HepG2 (cell line): ENCODE data around the gene EIF4G1. TPM values are rescaled to one million over a fixed set of nuclear protein-coding genes. Genes with fewer than 3 reads are reported as not detected.
A peak's percentile ranks its signal among the peaks of the same experiment; 100 is the strongest.

Source experiments
- AKNA ChIP-seq: sonication (generic); formaldehyde crosslinking; IDR thresholded peaks from 2 replicates; pipeline ENCODE4 v1.4.0; 2020; ENCODE audit warnings: missing genetic modification reagents, borderline replicate concordance
- CHD2 ChIP-seq: IDR thresholded peaks from 2 replicates; pipeline ENCODE4 v1.6.1; 2011; ENCODE audit warnings: low read depth, low read length, improper control_type of control experiment
- CREB3 ChIP-seq: sonication (generic); formaldehyde crosslinking; IDR thresholded peaks from 2 replicates; pipeline ENCODE4 v1.5.0; 2020; ENCODE audit warnings: missing genetic modification reagents
- HNRNPK ChIP-seq: fragments of 200-400 bp; formaldehyde crosslinking; IDR thresholded peaks from 2 replicates; pipeline ENCODE4 v1.6.1; 2018; ENCODE audit warnings: low read length, low read depth, moderate library complexity, mild to moderate bottlenecking; ENCODE audit not compliant: poor library complexity, severe bottlenecking
- LBX2 ChIP-seq: sonication (generic); formaldehyde crosslinking; IDR thresholded peaks from 2 replicates; pipeline ENCODE4 v1.5.0; 2020; ENCODE audit warnings: missing genetic modification reagents, mild to moderate bottlenecking, borderline replicate concordance
- MTA1 ChIP-seq: sonication (generic); formaldehyde crosslinking; IDR thresholded peaks from 2 replicates; pipeline ENCODE4 v1.4.0; 2020; ENCODE audit warnings: missing genetic modification reagents, mild to moderate bottlenecking, borderline replicate concordance
- NFE2L2 ChIP-seq: fragments of 150-350 bp; IDR thresholded peaks from 2 replicates; pipeline ENCODE4 v1.6.1; 2014; ENCODE audit warnings: low read length
- PATZ1 ChIP-seq: sonication (generic); formaldehyde crosslinking; IDR thresholded peaks from 2 replicates; pipeline ENCODE4 v1.4.0; 2020; ENCODE audit warnings: missing genetic modification reagents
- POLR2A ChIP-seq, 2 experiments: IDR thresholded peaks; 2 replicates each; pipeline ENCODE4 v1.6.1; 2011; ENCODE audit warnings: low read depth in 2 of 2, low read length in 2 of 2, mild to moderate bottlenecking in 1 of 2, moderate library complexity in 1 of 2; ENCODE audit not compliant: insufficient read depth in 1 of 2
- TGIF2 ChIP-seq: IDR thresholded peaks from 2 replicates; pipeline ENCODE4 v1.6.1; 2016; ENCODE audit warnings: control low read depth, missing compliant biosample characterization
- ZNF205 ChIP-seq: IDR thresholded peaks from 2 replicates; pipeline ENCODE4 v1.6.1; 2018; ENCODE audit warnings: missing biosample characterization, missing genetic modification reagents
- ZNF263 ChIP-seq: sonication (generic); formaldehyde crosslinking; IDR thresholded peaks from 2 replicates; pipeline ENCODE4 v1.4.0; 2020; ENCODE audit warnings: missing genetic modification reagents
- ZNF414 ChIP-seq: sonication (generic); formaldehyde crosslinking; IDR thresholded peaks from 2 replicates; pipeline ENCODE4 v1.5.0; 2020; ENCODE audit warnings: missing genetic modification reagents
- ZNF563 ChIP-seq: sonication (generic); formaldehyde crosslinking; IDR thresholded peaks from 2 replicates; pipeline ENCODE4 v1.8.0; 2022; ENCODE audit warnings: mild to moderate bottlenecking, moderate library complexity, missing genetic modification reagents
- ZNF660 ChIP-seq: sonication (generic); formaldehyde crosslinking; IDR thresholded peaks from 2 replicates; pipeline ENCODE4 v1.5.1; 2020; ENCODE audit warnings: mild to moderate bottlenecking, low read depth, missing genetic modification reagents, borderline replicate concordance
- ZNF776 ChIP-seq: sonication (generic); formaldehyde crosslinking; IDR thresholded peaks from 2 replicates; pipeline ENCODE4 v1.4.0; 2020; ENCODE audit warnings: mild to moderate bottlenecking, missing genetic modification reagents
- ZNF792 ChIP-seq: IDR thresholded peaks from 2 replicates; pipeline ENCODE4 v1.6.1; 2016
- polyA plus RNA-seq, 8 experiments: library from polyadenylated mRNA; depleted of rRNA in 3 of 8; stranded (reverse) in 7 of 8; unstranded in 1 of 8; fragments of >200 nt; fragmentation: Illumina TruSeq in 4 of 8; extraction: Trizol in 4 of 8; gene quantifications; 2 replicates each; pipeline versions ENCODE4 v1.2.1 to v1.2.3, GENCODE V29; 2011 to 2016; ENCODE audit warnings: low read depth in 4 of 8, missing spikeins in 1 of 8, mixed read lengths in 1 of 8; ENCODE audit not compliant: insufficient read depth in 1 of 8
- total RNA-seq, 5 experiments: library from RNA; depleted of rRNA; stranded (reverse); fragments of >200 nt; fragmentation: Illumina TruSeq; extraction: Trizol; gene quantifications; 2 replicates each; pipeline ENCODE4 v1.2.3, GENCODE V29; 2016; ENCODE audit warnings: low read depth in 1 of 5
- TF ChIP-seq, protein P1 (sequence below), 2 experiments: sonication (generic) in 1 of 2; formaldehyde crosslinking in 1 of 2; IDR thresholded peaks; 2 replicates each; pipeline versions ENCODE4 v1.4.0 to v1.6.1; 2018 to 2020; ENCODE audit warnings: missing genetic modification reagents in 2 of 2, borderline replicate concordance in 1 of 2, low read depth in 1 of 2, mild to moderate bottlenecking in 1 of 2, missing biosample characterization in 1 of 2
- TF ChIP-seq, protein P2 (sequence below): IDR thresholded peaks from 2 replicates; pipeline ENCODE4 v1.6.1; 2016; ENCODE audit warnings: missing genetic modification reagents, missing compliant biosample characterization

The EIF4G1 gene
- total and polyA plus RNA-seq, 2 of the 13 experiments (the other 11 are each of a cell fraction or from before 2014, with no cell fraction given): 208 to 213 TPM

GRCh38 chr3:184380185-184380626 lies 65.8 kb downstream of the EIF4G1 start (continued):
- TF ChIP-seq ZNF414 (no peak), ZNF205 (CRISPR knock-in tag) (no peak), MTA1 (no peak), ZNF776 (CRISPR knock-in tag) (no peak), ZNF660 (CRISPR knock-in tag) (no peak), CHD2 (no peak), TGIF2 (no peak), ZNF563 (CRISPR knock-in tag) (0 out of 2 replicates have a peak, but pooled peaks have one; percentile 45), ZNF263 (CRISPR knock-in tag) (peak; percentile 86), CREB3 (no peak), AKNA (CRISPR knock-in tag) (no peak), PATZ1 (CRISPR knock-in tag) (no peak), LBX2 (CRISPR knock-in tag) (no peak), ZNF792 (CRISPR knock-in tag) (no peak), NFE2L2 (no peak), HNRNPK (peak; percentile 65), POLR2A (IDR thresholded peaks at IDR 0.05; ENCODE audit: insufficient read depth in 1 of 2, low read depth in 2 of 2, low read length in 2 of 2) (peak in 1 of 2 experiments; percentile 37; a peak in 1 of 4 replicates)
- TF ChIP-seq, protein P1, sequence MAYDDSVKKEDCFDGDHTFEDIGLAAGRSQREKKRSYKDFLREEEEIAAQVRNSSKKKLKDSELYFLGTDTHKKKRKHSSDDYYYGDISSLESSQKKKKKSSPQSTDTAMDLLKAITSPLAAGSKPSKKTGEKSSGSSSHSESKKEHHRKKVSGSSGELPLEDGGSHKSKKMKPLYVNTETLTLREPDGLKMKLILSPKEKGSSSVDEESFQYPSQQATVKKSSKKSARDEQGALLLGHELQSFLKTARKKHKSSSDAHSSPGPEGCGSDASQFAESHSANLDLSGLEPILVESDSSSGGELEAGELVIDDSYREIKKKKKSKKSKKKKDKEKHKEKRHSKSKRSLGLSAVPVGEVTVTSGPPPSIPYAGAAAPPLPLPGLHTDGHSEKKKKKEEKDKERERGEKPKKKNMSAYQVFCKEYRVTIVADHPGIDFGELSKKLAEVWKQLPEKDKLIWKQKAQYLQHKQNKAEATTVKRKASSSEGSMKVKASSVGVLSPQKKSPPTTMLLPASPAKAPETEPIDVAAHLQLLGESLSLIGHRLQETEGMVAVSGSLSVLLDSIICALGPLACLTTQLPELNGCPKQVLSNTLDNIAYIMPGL (CRISPR knock-in tag; IDR thresholded peaks at IDR 0.05; ENCODE audit: borderline replicate concordance in 1 of 2, low read depth in 1 of 2): no peak
- TF ChIP-seq, protein P2, sequence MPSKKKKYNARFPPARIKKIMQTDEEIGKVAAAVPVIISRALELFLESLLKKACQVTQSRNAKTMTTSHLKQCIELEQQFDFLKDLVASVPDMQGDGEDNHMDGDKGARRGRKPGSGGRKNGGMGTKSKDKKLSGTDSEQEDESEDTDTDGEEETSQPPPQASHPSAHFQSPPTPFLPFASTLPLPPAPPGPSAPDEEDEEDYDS: no peak
